HepG2 (cell line): ENCODE results near the gene RAB11FIP5. TPM values are rescaled to one million over a fixed set of nuclear protein-coding genes. Genes with fewer than 3 reads are reported as not detected.

Source experiments
- AHR ChIP-seq: IDR thresholded peaks from 2 replicates; pipeline ENCODE4 v1.6.1; 2018; ENCODE audit warnings: missing genetic modification reagents, missing compliant biosample characterization
- ARID5B ChIP-seq: IDR thresholded peaks from 2 replicates; pipeline ENCODE4 v1.4.0; 2020; ENCODE audit warnings: mild to moderate bottlenecking, missing genetic modification reagents
- KLF9 ChIP-seq: IDR thresholded peaks from 2 replicates; pipeline ENCODE4 v1.6.1; 2016; ENCODE audit warnings: low read depth
- POLR2AphosphoS5 ChIP-seq: IDR thresholded peaks from 2 replicates; pipeline ENCODE4 v1.6.1; 2012; ENCODE audit warnings: low read depth, low read length
- RELA ChIP-seq: sonication (generic); formaldehyde crosslinking; IDR thresholded peaks from 2 replicates; pipeline ENCODE4 v1.4.0; 2020; ENCODE audit warnings: missing genetic modification reagents
- SKI ChIP-seq: fragments of 450-650 bp; IDR thresholded peaks from one replicate; pipeline ENCODE4 v1.6.1; 2018; ENCODE audit warnings: mild to moderate bottlenecking; ENCODE audit not compliant: partially characterized antibody
- SMARCE1 ChIP-seq: fragments of 450-650 bp; IDR thresholded peaks from 2 replicates; pipeline ENCODE4 v1.6.1; 2017; ENCODE audit warnings: borderline replicate concordance
- SNRNP70 ChIP-seq: fragments of 200-400 bp; formaldehyde crosslinking; IDR thresholded peaks from 2 replicates; pipeline ENCODE4 v1.6.1; 2017; ENCODE audit warnings: mild to moderate bottlenecking, low read depth, low read length, moderate library complexity
- ZBTB37 ChIP-seq: sonication (generic); formaldehyde crosslinking; IDR thresholded peaks from 2 replicates; pipeline ENCODE4 v1.4.0; 2020; ENCODE audit warnings: mild to moderate bottlenecking, missing genetic modification reagents
- ZBTB49 ChIP-seq: sonication (generic); formaldehyde crosslinking; IDR thresholded peaks from 2 replicates; pipeline ENCODE4 v1.4.0; 2020; ENCODE audit warnings: missing genetic modification reagents, borderline replicate concordance
- ZFP36L2 ChIP-seq: sonication (generic); formaldehyde crosslinking; IDR thresholded peaks from 2 replicates; pipeline ENCODE4 v1.4.0; 2020; ENCODE audit warnings: missing genetic modification reagents
- ZHX2 ChIP-seq, 2 experiments: sonication (generic) in 1 of 2; formaldehyde crosslinking in 1 of 2; IDR thresholded peaks; 2 replicates each; pipeline versions ENCODE4 v1.6.1 to v1.9.0; 2014 to 2022; ENCODE audit warnings: antibody characterized with exemption in 1 of 2, borderline replicate concordance in 1 of 2, inconsistent platforms in 1 of 2, low read depth in 1 of 2, missing genetic modification reagents in 1 of 2
- ZNF235 ChIP-seq: sonication (generic); formaldehyde crosslinking; IDR thresholded peaks from 2 replicates; pipeline ENCODE4 v1.8.1; 2023; ENCODE audit warnings: mild to moderate bottlenecking, missing genetic modification reagents, borderline replicate concordance
- ZNF589 ChIP-seq: sonication (generic); formaldehyde crosslinking; conservative IDR thresholded peaks from 2 replicates; pipeline ENCODE4 v1.8.0; 2022; ENCODE audit warnings: mild to moderate bottlenecking, moderate library complexity, missing genetic modification reagents
- ZNF670 ChIP-seq: sonication (generic); formaldehyde crosslinking; IDR thresholded peaks from 2 replicates; pipeline ENCODE4 v1.8.0; 2022; ENCODE audit warnings: mild to moderate bottlenecking, missing genetic modification reagents, borderline replicate concordance
- polyA plus RNA-seq, 8 experiments: library from polyadenylated mRNA; depleted of rRNA in 3 of 8; stranded (reverse) in 7 of 8; unstranded in 1 of 8; fragments of >200 nt; fragmentation: Illumina TruSeq in 4 of 8; extraction: Trizol in 4 of 8; gene quantifications; 2 replicates each; pipeline versions ENCODE4 v1.2.1 to v1.2.3, GENCODE V29; 2011 to 2016; ENCODE audit warnings: low read depth in 4 of 8, missing spikeins in 1 of 8, mixed read lengths in 1 of 8; ENCODE audit not compliant: insufficient read depth in 1 of 8
- total RNA-seq, 5 experiments: library from RNA; depleted of rRNA; stranded (reverse); fragments of >200 nt; fragmentation: Illumina TruSeq; extraction: Trizol; gene quantifications; 2 replicates each; pipeline ENCODE4 v1.2.3, GENCODE V29; 2016; ENCODE audit warnings: low read depth in 1 of 5

Gene RAB11FIP5
- total and polyA plus RNA-seq, 2 of the 13 experiments (the other 11 are each of a cell fraction or from before 2014, with no cell fraction given): 9.4 to 22.9 TPM

- TF ChIP-seq SMARCE1 (no peak), SNRNP70 (no peak), ZBTB37 (CRISPR knock-in tag) (no peak), ZNF670 (CRISPR knock-in tag) (peak; percentile 67; the same call in 1 of the 2 replicates), ZBTB49 (CRISPR knock-in tag) (0 out of 2 replicates have a peak, but pooled peaks have one; percentile 15), RELA (CRISPR knock-in tag) (no peak), ARID5B (CRISPR knock-in tag) (peak; percentile 15; the same call in 1 of the 2 replicates), ZHX2 (IDR thresholded peaks at IDR 0.05; ENCODE audit: low read depth) (no peak), ZHX2 (CRISPR knock-in tag; IDR thresholded peaks at IDR 0.05; ENCODE audit: borderline replicate concordance) (0 out of 2 replicates have a peak, but pooled peaks have one; percentile 81), AHR (CRISPR knock-in tag) (no peak), ZFP36L2 (no peak), KLF9 (CRISPR knock-in tag) (no peak), SKI (peak; percentile 56), ZNF589 (no peak), POLR2AphosphoS5 (no peak; the same call in 1 of the 2 replicates), ZNF235 (peak; percentile 22; the same call in 1 of the 2 replicates)
Measured at GRCh38 chr2:73070643-73071359, 41.9 kb downstream of the RAB11FIP5 start (continued).
